H9 (cell line): ENCODE measurements around the gene TRMT2A. TPM values are rescaled to one million over a fixed set of nuclear protein-coding genes. Genes with fewer than 3 reads are reported as not detected.

Experiments used
- DNase-seq: peaks from one replicate; pipeline ENCODE4 v3.0.0-alpha.2; 2017
- H2AFZ ChIP-seq: one replicate; pipeline ENCODE4 v1.6.1; 2013; ENCODE audit warnings: mild to moderate bottlenecking, low read length, control low read depth, moderate library complexity
- H2AK5ac ChIP-seq: 2 replicates; pipeline ENCODE4 v1.6.1; 2013; ENCODE audit warnings: low read length, control low read depth, mixed read lengths; ENCODE audit not compliant: insufficient read length
- H2BK120ac ChIP-seq: one replicate; pipeline ENCODE4 v1.6.1; 2013; ENCODE audit warnings: low read depth, mild to moderate bottlenecking, low read length, control low read depth, inconsistent platforms; ENCODE audit not compliant: poor library complexity, severe bottlenecking
- H2BK12ac ChIP-seq: 2 replicates; pipeline ENCODE4 v1.6.1; 2013; ENCODE audit warnings: low read length, control low read depth, mixed read lengths, low read depth; ENCODE audit not compliant: insufficient read length
- H2BK15ac ChIP-seq: 2 replicates; pipeline ENCODE4 v1.6.1; 2013; ENCODE audit warnings: low read depth, low read length, control low read depth
- H2BK20ac ChIP-seq: one replicate; pipeline ENCODE4 v1.6.1; 2013; ENCODE audit warnings: low read depth, mild to moderate bottlenecking, low read length, control low read depth, inconsistent platforms; ENCODE audit not compliant: poor library complexity, severe bottlenecking
- H2BK5ac ChIP-seq: 2 replicates; pipeline ENCODE4 v1.6.1; 2013; ENCODE audit warnings: low read length, control low read depth, mixed read lengths; ENCODE audit not compliant: insufficient read length
- H3K14ac ChIP-seq: 2 replicates; pipeline ENCODE4 v1.6.1; 2013; ENCODE audit warnings: low read length, control low read depth; ENCODE audit not compliant: insufficient read depth
- H3K18ac ChIP-seq: 2 replicates; pipeline ENCODE4 v1.6.1; 2013; ENCODE audit warnings: low read depth, mild to moderate bottlenecking, mixed read lengths, low read length, control low read depth; ENCODE audit not compliant: insufficient read length
- H3K23ac ChIP-seq: 2 replicates; pipeline ENCODE4 v1.6.1; 2013; ENCODE audit warnings: low read length, control low read depth, mixed read lengths, low read depth; ENCODE audit not compliant: insufficient read length
- H3K23me2 ChIP-seq: 2 replicates; pipeline ENCODE4 v1.6.1; 2013; ENCODE audit warnings: low read depth, mild to moderate bottlenecking, mixed read lengths, low read length, control low read depth; ENCODE audit not compliant: insufficient read length, poor library complexity, severe bottlenecking
- H3K27ac ChIP-seq: 2 replicates; pipeline ENCODE4 v1.5.1; 2013; ENCODE audit warnings: low read length, control low read depth, mixed read lengths, low read depth; ENCODE audit not compliant: insufficient read length
- H3K27me3 ChIP-seq: 2 replicates; pipeline ENCODE4 v1.6.1; 2013; ENCODE audit warnings: low read length, control low read depth, inconsistent platforms; ENCODE audit not compliant: insufficient read depth
- H3K4ac ChIP-seq: 2 replicates; pipeline ENCODE4 v1.6.1; 2013; ENCODE audit warnings: low read depth, mild to moderate bottlenecking, control low read depth, inconsistent platforms, low read length, moderate library complexity
- H3K4me1 ChIP-seq: 2 replicates; pipeline ENCODE4 v1.6.1; 2013; ENCODE audit warnings: low read length, control low read depth, inconsistent platforms; ENCODE audit not compliant: insufficient read depth
- H3K4me2 ChIP-seq: 2 replicates; pipeline ENCODE4 v1.6.1; 2013; ENCODE audit warnings: low read length, control low read depth, mixed read lengths; ENCODE audit not compliant: insufficient read length, insufficient read depth
- H3K56ac ChIP-seq: 2 replicates; pipeline ENCODE4 v1.6.1; 2013; ENCODE audit warnings: low read depth, mild to moderate bottlenecking, mixed read lengths, low read length, control low read depth; ENCODE audit not compliant: insufficient read length
- H3K79me1 ChIP-seq: 2 replicates; pipeline ENCODE4 v1.6.1; 2013; ENCODE audit warnings: low read depth, mild to moderate bottlenecking, moderate library complexity, low read length, control low read depth, inconsistent platforms; ENCODE audit not compliant: insufficient read depth, poor library complexity, severe bottlenecking
- H3K79me2 ChIP-seq: 2 replicates; pipeline ENCODE4 v1.6.1; 2013; ENCODE audit warnings: low read length, control low read depth, inconsistent platforms; ENCODE audit not compliant: insufficient read depth
- H3K9ac ChIP-seq: 2 replicates; pipeline ENCODE4 v1.6.1; 2013; ENCODE audit warnings: low read length, control low read depth, mixed read lengths; ENCODE audit not compliant: insufficient read length; ENCODE audit errors: extremely low read depth
- H3K9me3 ChIP-seq: one replicate; pipeline ENCODE4 v1.6.1; 2013; ENCODE audit warnings: low read depth, low read length, inconsistent platforms; ENCODE audit not compliant: control insufficient read depth
- H3T11ph ChIP-seq: one replicate; pipeline ENCODE4 v1.6.1; 2013; ENCODE audit warnings: mild to moderate bottlenecking, low read length, control low read depth, inconsistent platforms
- H4K20me1 ChIP-seq: one replicate; pipeline ENCODE4 v1.6.1; 2013; ENCODE audit not compliant: control insufficient read depth, insufficient read length, insufficient read depth
- H4K5ac ChIP-seq: 2 replicates; pipeline ENCODE4 v1.6.1; 2013; ENCODE audit warnings: low read depth, mild to moderate bottlenecking, mixed read lengths, low read length, control low read depth; ENCODE audit not compliant: insufficient read length
- H4K8ac ChIP-seq: replicated peaks from 2 replicates; pipeline ENCODE4 v1.6.1; 2013; ENCODE audit warnings: low read length, control low read depth, mixed read lengths, low read depth; ENCODE audit not compliant: insufficient read length
- H4K91ac ChIP-seq: 2 replicates; pipeline ENCODE4 v1.6.1; 2013; ENCODE audit warnings: low read depth, mild to moderate bottlenecking, moderate library complexity, mixed read lengths, low read length, control low read depth; ENCODE audit not compliant: insufficient read length
- H3K27ac Mint-ChIP-seq, 3 experiments: 2 replicates in 2 of 3; 3 replicates in 1 of 3; pipeline ENCODE4 v1.8.0; 2020 to 2021; ENCODE audit warnings: mixed read lengths in 3 of 3, mild to moderate bottlenecking in 1 of 3, moderate library complexity in 1 of 3
- H3K27me3 Mint-ChIP-seq: 2 replicates; pipeline ENCODE4 v1.8.0; 2021; ENCODE audit warnings: low read depth, mild to moderate bottlenecking, moderate library complexity, mixed read lengths
- H3K36me3 Mint-ChIP-seq, 3 experiments: 2 replicates in 2 of 3; 3 replicates in 1 of 3; pipeline ENCODE4 v1.8.0; 2020 to 2021; ENCODE audit warnings: low read depth in 3 of 3, mixed read lengths in 3 of 3; ENCODE audit not compliant: insufficient read depth in 1 of 3
- H3K4me1 Mint-ChIP-seq, 2 experiments: 2 replicates each; pipeline ENCODE4 v1.8.0; 2020; ENCODE audit warnings: mixed read lengths in 2 of 2
- H3K4me3 Mint-ChIP-seq, 2 experiments: 2 replicates in 1 of 2; 3 replicates in 1 of 2; pipeline ENCODE4 v1.8.0; 2020 to 2021; ENCODE audit warnings: mild to moderate bottlenecking in 2 of 2, mixed read lengths in 2 of 2, moderate library complexity in 1 of 2
- H3K9me3 Mint-ChIP-seq, 2 experiments: 2 replicates in 1 of 2; 3 replicates in 1 of 2; pipeline ENCODE4 v1.8.0; 2020; ENCODE audit warnings: mild to moderate bottlenecking in 2 of 2, mixed read lengths in 2 of 2, moderate library complexity in 1 of 2
- CTCF ChIP-seq: fragments of 200-600 bp; sonication (generic); conservative IDR thresholded peaks from 3 replicates; pipeline ENCODE4 v1.8.0; 2021; ENCODE audit warnings: antibody characterized with exemption, mild to moderate bottlenecking
- WGBS: extraction: QIAGEN DNeasy Blood & Tissue Kit; methylation state at CpG from one replicate; pipeline ENCODE4 v1.1.7; 2013; ENCODE audit warnings: missing lambda C conversion rate, low lambda C conversion rate, mixed read lengths; ENCODE audit not compliant: insufficient read length; ENCODE audit errors: extremely low coverage; 5-methylcytosine and 5-hydroxymethylcytosine counted together
- total RNA-seq: library from RNA; stranded (reverse); gene quantifications from 2 replicates; pipeline ENCODE4 v1.2.1, GENCODE V29; 2021

TRMT2A gene
- total RNA-seq, 1 experiment from 2014 or later, result 58.2 TPM

- Mint-ChIP-seq H3K4me3 (no peak overlapping the region), H3K4me1 (no peaks in the 10 kb centered on the region), H3K27me3 (no peaks in the 10 kb centered on the region; the same call in 1 of the 2 replicates), H3K36me3 (peaks cover 81 to 100% (median 100%) of the 10 kb centered on the region in 3 experiments), H3K9me3 (no peaks in the 10 kb centered on the region), H3K27ac (no peak overlapping the region)
- DNase-seq, result no peak
- H2BK20ac ChIP-seq, result no peak overlapping the region
- H3K27me3 ChIP-seq, result no peaks in the 10 kb centered on the region
- H3K18ac ChIP-seq, result no peak overlapping the region
- H2BK120ac ChIP-seq, result no peak overlapping the region
- H3K9me3 ChIP-seq, result no peaks in the 10 kb centered on the region
- H3K56ac ChIP-seq, result no peak overlapping the region
- H3K4ac ChIP-seq, result no peak overlapping the region
- peaks cover 10% of the 10 kb centered on the region for H3K79me1 ChIP-seq
- H3K23me2 ChIP-seq, result no peaks in the 10 kb centered on the region
- no CpG with 5 or more reads among the region's 9 CpGs for WGBS
- H3K4me2 ChIP-seq, result no peak overlapping the region
- H3K14ac ChIP-seq, result no peak overlapping the region
- no peaks in the 10 kb centered on the region for H4K20me1 ChIP-seq
- no peak overlapping the region for H4K8ac ChIP-seq
- H3K9ac ChIP-seq, result no peak overlapping the region
- H3K27ac ChIP-seq, result no peak overlapping the region
- TF ChIP-seq CTCF, result no peak
- no peak overlapping the region for H4K91ac ChIP-seq
- no peaks in the 10 kb centered on the region for H3K4me1 ChIP-seq
- H2BK12ac ChIP-seq, result no peak overlapping the region
- no peak overlapping the region for H3K23ac ChIP-seq
- H2BK5ac ChIP-seq, result no peak overlapping the region
- H3T11ph ChIP-seq, result no peak overlapping the region
- no peak overlapping the region for H4K5ac ChIP-seq
- H3K79me2 ChIP-seq, result peaks cover 3% of the 10 kb centered on the region; the same call in 1 of the 2 replicates
- no peak overlapping the region for H2BK15ac ChIP-seq
- H2AK5ac ChIP-seq, result no peak overlapping the region
- H2AFZ ChIP-seq, result no peak overlapping the region
These were observed 26.2 kb downstream of the TRMT2A start for GRCh38 chr22:20090730-20091240.
